ENCODE data around the gene RNF113B. TPM values are rescaled to one million over a fixed set of nuclear protein-coding genes. Genes with fewer than 3 reads are reported as not detected.

The RNF113B gene
- total and polyA plus RNA-seq, 4 donors: 0.64 TPM; not detected in 3

- Histone ChIP-seq H3K4me1 (ENCODE audit: control insufficient read depth in 4 of 4, insufficient read depth in 4 of 4, low read length in 3 of 4) (peaks cover 4 to 33% (median 18%) of the 10 kb centered on the region in 4 donors), H3K9me3 (ENCODE audit: control insufficient read depth in 4 of 4, low read length in 3 of 4) (no peaks in the 10 kb centered on the region), H3K9ac (ENCODE audit: low read depth in 1 of 2, low read length in 2 of 2) (no peak overlapping the region), H3K4me3 (ENCODE audit: low read depth in 1 of 3, low read length in 3 of 3) (no peak overlapping the region), H3K27ac (ENCODE audit: low read depth in 1 of 2, low read length in 2 of 2) (no peak overlapping the region), H3K36me3 (ENCODE audit: control insufficient read depth in 4 of 4, insufficient read depth in 3 of 4, low read depth in 1 of 4, low read length in 3 of 4) (no peaks in the 10 kb centered on the region), H3K27me3 (ENCODE audit: control insufficient read depth in 4 of 4, insufficient read depth in 4 of 4, low read length in 3 of 4) (no peaks in the 10 kb centered on the region)
- WGBS: 97% methylated on average over 5 of the region's 5 CpGs
- no peak for DNase-seq (ENCODE audit: low spot score)
- TF ChIP-seq CTCF (IDR thresholded peaks at IDR 0.05; ENCODE audit: low read depth, low read length, missing input control) (no peak), HNF4G (IDR thresholded peaks at IDR 0.05) (no peak), GABPA (IDR thresholded peaks at IDR 0.05 in 1 of 2, conservative IDR thresholded peaks at IDR 0.05 in 1 of 2) (no peak), FOXA1 (IDR thresholded peaks at IDR 0.05) (no peak), EGR1 (IDR thresholded peaks at IDR 0.05; ENCODE audit: low read depth in 2 of 2) (no peak), JUND (IDR thresholded peaks at IDR 0.05) (no peak), YY1 (IDR thresholded peaks at IDR 0.05) (no peak)
Observed at GRCh38 chr13:98162935-98163334, 14.1 kb downstream of the RNF113B start.

GRCh38 chr13:98158172-98158899, 18.7 kb downstream of the RNF113B start:
- Histone ChIP-seq H3K4me1 (ENCODE audit: control insufficient read depth in 4 of 4, insufficient read depth in 4 of 4, low read length in 3 of 4) (peaks cover 5 to 26% (median 16%) of the 10 kb centered on the region in 4 donors), H3K27me3 (ENCODE audit: control insufficient read depth in 4 of 4, insufficient read depth in 4 of 4, low read length in 3 of 4) (no peaks in the 10 kb centered on the region), H3K27ac (ENCODE audit: low read depth in 1 of 2, low read length in 2 of 2) (no peak overlapping the region), H3K36me3 (ENCODE audit: control insufficient read depth in 4 of 4, insufficient read depth in 3 of 4, low read depth in 1 of 4, low read length in 3 of 4) (no peaks in the 10 kb centered on the region), H3K9me3 (ENCODE audit: control insufficient read depth in 4 of 4, low read length in 3 of 4) (no peaks in the 10 kb centered on the region), H3K4me3 (ENCODE audit: low read depth in 1 of 3, low read length in 3 of 3) (no peak overlapping the region), H3K9ac (ENCODE audit: low read depth in 1 of 2, low read length in 2 of 2) (no peak overlapping the region)
- TF ChIP-seq FOXA2 (IDR thresholded peaks at IDR 0.05) (no peak), RXRA (IDR thresholded peaks at IDR 0.05) (peak in 1 of 2 donors; percentile 18), HNF4A (conservative IDR thresholded peaks at IDR 0.05) (peak; percentile 28 to 50), JUND (IDR thresholded peaks at IDR 0.05) (no peak)
- 89% methylated on average over 5 of the region's 5 CpGs for WGBS
- no peak for DNase-seq (ENCODE audit: low spot score)

- TF ChIP-seq GABPA (IDR thresholded peaks at IDR 0.05 in 1 of 2, conservative IDR thresholded peaks at IDR 0.05 in 1 of 2): no peak
- no peak for TF ChIP-seq RXRA (IDR thresholded peaks at IDR 0.05)
- TF ChIP-seq YY1 (IDR thresholded peaks at IDR 0.05): no peak
- TF ChIP-seq HNF4G (IDR thresholded peaks at IDR 0.05): no peak
- TF ChIP-seq FOXA2 (IDR thresholded peaks at IDR 0.05): no peak
- peaks cover 5 to 26% (median 16%) of the 10 kb centered on the region in 4 donors for H3K4me1 ChIP-seq (ENCODE audit: control insufficient read depth in 4 of 4, insufficient read depth in 4 of 4, low read length in 3 of 4)
- H3K27ac ChIP-seq (ENCODE audit: low read depth in 1 of 2, low read length in 2 of 2): no peak overlapping the region
- no peak overlapping the region for H3K9ac ChIP-seq (ENCODE audit: low read depth in 1 of 2, low read length in 2 of 2)
- no peaks in the 10 kb centered on the region for H3K36me3 ChIP-seq (ENCODE audit: control insufficient read depth in 4 of 4, insufficient read depth in 3 of 4, low read depth in 1 of 4, low read length in 3 of 4)
- DNase-seq (ENCODE audit: low spot score): no peak
- no peaks in the 10 kb centered on the region for H3K9me3 ChIP-seq (ENCODE audit: control insufficient read depth in 4 of 4, low read length in 3 of 4)
- no peak overlapping the region for H3K4me3 ChIP-seq (ENCODE audit: low read depth in 1 of 3, low read length in 3 of 3)
- H3K27me3 ChIP-seq (ENCODE audit: control insufficient read depth in 4 of 4, insufficient read depth in 4 of 4, low read length in 3 of 4): no peaks in the 10 kb centered on the region
- WGBS: 85% methylated on average over 1 of the region's 1 CpG
Observed at GRCh38 chr13:98157609-98158008, 19.5 kb downstream of the RNF113B start.

- Histone ChIP-seq H3K27me3 (ENCODE audit: control insufficient read depth in 4 of 4, insufficient read depth in 4 of 4, low read length in 3 of 4) (no peaks in the 10 kb centered on the region), H3K36me3 (ENCODE audit: control insufficient read depth in 4 of 4, insufficient read depth in 3 of 4, low read depth in 1 of 4, low read length in 3 of 4) (no peaks in the 10 kb centered on the region), H3K4me3 (ENCODE audit: low read depth in 1 of 3, low read length in 3 of 3) (no peak overlapping the region), H3K9ac (ENCODE audit: low read depth in 1 of 2, low read length in 2 of 2) (no peak overlapping the region), H3K9me3 (ENCODE audit: control insufficient read depth in 4 of 4, low read length in 3 of 4) (no peaks in the 10 kb centered on the region), H3K27ac (ENCODE audit: low read depth in 1 of 2, low read length in 2 of 2) (peak overlapping the region in 1 of 2 donors; percentile 48), H3K4me1 (ENCODE audit: control insufficient read depth in 4 of 4, insufficient read depth in 4 of 4, low read length in 3 of 4) (peaks cover 5 to 26% (median 16%) of the 10 kb centered on the region in 4 donors)
- WGBS: 64% methylated on average over 7 of the region's 7 CpGs
- DNase-seq (ENCODE audit: low spot score): no peak
- TF ChIP-seq ATF3 (IDR thresholded peaks at IDR 0.05): no peak
- no peak for TF ChIP-seq FOXA2 (IDR thresholded peaks at IDR 0.05)
- no peak for TF ChIP-seq HNF4G (IDR thresholded peaks at IDR 0.05)
- no peak for TF ChIP-seq JUND (IDR thresholded peaks at IDR 0.05)
- no peak for TF ChIP-seq HNF4A (conservative IDR thresholded peaks at IDR 0.05)
- no peak for TF ChIP-seq RXRA (IDR thresholded peaks at IDR 0.05)
- TF ChIP-seq EGR1 (IDR thresholded peaks at IDR 0.05; ENCODE audit: low read depth in 2 of 2): no peak
- TF ChIP-seq SP1 (IDR thresholded peaks at IDR 0.05): no peak
- TF ChIP-seq FOXA1 (IDR thresholded peaks at IDR 0.05): no peak
- no peak for TF ChIP-seq TAF1 (conservative IDR thresholded peaks at IDR 0.05)
- TF ChIP-seq MAX (IDR thresholded peaks at IDR 0.05): no peak
- TF ChIP-seq GABPA (IDR thresholded peaks at IDR 0.05 in 1 of 2, conservative IDR thresholded peaks at IDR 0.05 in 1 of 2): no peak
- no peak for TF ChIP-seq YY1 (IDR thresholded peaks at IDR 0.05)
- no peak for TF ChIP-seq NR2F2 (IDR thresholded peaks at IDR 0.05)
- TF ChIP-seq REST (IDR thresholded peaks at IDR 0.05): no peak
Observed at GRCh38 chr13:98157188-98157587, 19.9 kb downstream of the RNF113B start.
